ENCODE data around the gene NEK10.

The NEK10 gene

GRCh38 chr3:27085829-27086730 is 283.1 kb downstream of the NEK10 start:
- in situ Hi-C loops (cut with HindIII; ENCODE audit: low sequenced_read_pairs): no loop called here
- TF ChIP-seq, protein P1, sequence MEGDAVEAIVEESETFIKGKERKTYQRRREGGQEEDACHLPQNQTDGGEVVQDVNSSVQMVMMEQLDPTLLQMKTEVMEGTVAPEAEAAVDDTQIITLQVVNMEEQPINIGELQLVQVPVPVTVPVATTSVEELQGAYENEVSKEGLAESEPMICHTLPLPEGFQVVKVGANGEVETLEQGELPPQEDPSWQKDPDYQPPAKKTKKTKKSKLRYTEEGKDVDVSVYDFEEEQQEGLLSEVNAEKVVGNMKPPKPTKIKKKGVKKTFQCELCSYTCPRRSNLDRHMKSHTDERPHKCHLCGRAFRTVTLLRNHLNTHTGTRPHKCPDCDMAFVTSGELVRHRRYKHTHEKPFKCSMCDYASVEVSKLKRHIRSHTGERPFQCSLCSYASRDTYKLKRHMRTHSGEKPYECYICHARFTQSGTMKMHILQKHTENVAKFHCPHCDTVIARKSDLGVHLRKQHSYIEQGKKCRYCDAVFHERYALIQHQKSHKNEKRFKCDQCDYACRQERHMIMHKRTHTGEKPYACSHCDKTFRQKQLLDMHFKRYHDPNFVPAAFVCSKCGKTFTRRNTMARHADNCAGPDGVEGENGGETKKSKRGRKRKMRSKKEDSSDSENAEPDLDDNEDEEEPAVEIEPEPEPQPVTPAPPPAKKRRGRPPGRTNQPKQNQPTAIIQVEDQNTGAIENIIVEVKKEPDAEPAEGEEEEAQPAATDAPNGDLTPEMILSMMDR (IDR thresholded peaks at IDR 0.05; ENCODE audit: low read depth, low read length): no peak
- no peak for DNase-seq (ENCODE audit: low read depth, low spot score)
- no peak overlapping the region for H3K4me3 ChIP-seq (ENCODE audit: low read depth, low read length)

GRCh38 chr3:27081992-27082607 is 287.1 kb downstream of the NEK10 start:
- no peak for DNase-seq (ENCODE audit: low read depth, low spot score)
- in situ Hi-C loops (cut with HindIII; ENCODE audit: low sequenced_read_pairs): no loop called here
- TF ChIP-seq, protein P1 (IDR thresholded peaks at IDR 0.05; ENCODE audit: low read depth, low read length): no peak
- no peak overlapping the region for H3K4me3 ChIP-seq (ENCODE audit: low read depth, low read length)

- H3K4me3 ChIP-seq (ENCODE audit: low read depth, low read length): no peak overlapping the region
- TF ChIP-seq, protein P1 (IDR thresholded peaks at IDR 0.05; ENCODE audit: low read depth, low read length): no peak
- DNase-seq (ENCODE audit: low read depth, low spot score): no peak
- in situ Hi-C loops (cut with HindIII; ENCODE audit: low sequenced_read_pairs): no loop called here
These were observed 287.6 kb downstream of the NEK10 start for GRCh38 chr3:27081566-27081965.

DNA sequence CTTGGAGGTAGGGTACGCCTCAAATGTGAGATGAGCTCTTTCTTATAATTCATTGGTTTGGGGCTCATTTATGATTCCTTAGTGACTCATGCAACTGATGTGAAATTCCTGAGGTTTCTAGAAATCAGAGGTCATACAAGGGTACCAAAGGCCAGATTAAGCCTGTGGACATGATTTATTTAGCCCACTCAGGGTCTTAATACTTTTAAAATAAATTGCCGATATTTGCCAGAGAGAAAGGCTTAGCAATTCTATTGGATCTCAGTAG is 289.0 kb downstream of the NEK10 start:
- H3K4me3 ChIP-seq (ENCODE audit: low read depth, low read length): no peak overlapping the region
- no peak for DNase-seq (ENCODE audit: low read depth, low spot score)
- in situ Hi-C loops (cut with HindIII; ENCODE audit: low sequenced_read_pairs): no loop called here
- TF ChIP-seq, protein P1 (IDR thresholded peaks at IDR 0.05; ENCODE audit: low read depth, low read length): no peak

DNA sequence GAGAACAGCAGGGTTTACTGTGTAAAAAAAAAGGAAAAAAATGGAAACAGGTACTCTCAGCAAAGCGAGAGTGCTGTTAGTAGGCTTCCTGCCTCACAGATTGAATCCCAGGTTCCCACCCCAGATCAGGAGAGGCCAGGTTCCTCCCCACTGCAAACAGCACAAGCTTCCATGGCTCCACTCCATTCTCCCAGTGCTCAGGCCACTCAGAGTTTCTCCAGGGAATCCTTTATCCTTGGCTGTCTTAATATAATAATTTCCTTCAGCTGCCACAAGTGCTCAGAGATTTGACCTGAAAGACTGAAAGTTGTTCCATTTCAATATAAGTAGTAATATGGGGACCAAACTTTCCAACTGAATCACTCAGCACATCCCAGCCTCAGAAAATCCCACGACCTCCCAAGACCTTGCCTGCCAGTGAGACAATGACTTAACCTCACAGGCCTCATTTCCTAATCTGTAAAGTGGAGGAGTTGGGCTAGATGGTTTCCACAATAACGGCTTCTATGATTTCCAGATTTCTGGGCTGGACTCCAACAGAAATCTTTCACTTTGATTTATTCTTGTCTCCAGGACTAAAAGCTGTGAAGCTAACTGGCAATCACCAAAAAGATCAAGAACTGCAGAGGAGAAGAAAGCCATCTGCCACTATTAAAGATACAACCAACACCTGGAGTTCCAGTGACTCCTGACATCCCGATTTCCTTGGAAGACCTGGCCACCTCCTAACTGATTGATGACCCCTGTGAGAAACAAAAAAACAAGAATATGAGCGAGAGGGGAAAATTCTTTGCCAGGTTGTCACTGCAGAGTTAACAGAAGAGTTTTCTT is 289.5 kb downstream of the NEK10 start:
- H3K4me3 ChIP-seq (ENCODE audit: low read depth, low read length): no peak overlapping the region
- DNase-seq (ENCODE audit: low read depth, low spot score): no peak
- in situ Hi-C loops (cut with HindIII; ENCODE audit: low sequenced_read_pairs): no loop called here
- TF ChIP-seq, protein P1 (IDR thresholded peaks at IDR 0.05; ENCODE audit: low read depth, low read length): no peak

DNA sequence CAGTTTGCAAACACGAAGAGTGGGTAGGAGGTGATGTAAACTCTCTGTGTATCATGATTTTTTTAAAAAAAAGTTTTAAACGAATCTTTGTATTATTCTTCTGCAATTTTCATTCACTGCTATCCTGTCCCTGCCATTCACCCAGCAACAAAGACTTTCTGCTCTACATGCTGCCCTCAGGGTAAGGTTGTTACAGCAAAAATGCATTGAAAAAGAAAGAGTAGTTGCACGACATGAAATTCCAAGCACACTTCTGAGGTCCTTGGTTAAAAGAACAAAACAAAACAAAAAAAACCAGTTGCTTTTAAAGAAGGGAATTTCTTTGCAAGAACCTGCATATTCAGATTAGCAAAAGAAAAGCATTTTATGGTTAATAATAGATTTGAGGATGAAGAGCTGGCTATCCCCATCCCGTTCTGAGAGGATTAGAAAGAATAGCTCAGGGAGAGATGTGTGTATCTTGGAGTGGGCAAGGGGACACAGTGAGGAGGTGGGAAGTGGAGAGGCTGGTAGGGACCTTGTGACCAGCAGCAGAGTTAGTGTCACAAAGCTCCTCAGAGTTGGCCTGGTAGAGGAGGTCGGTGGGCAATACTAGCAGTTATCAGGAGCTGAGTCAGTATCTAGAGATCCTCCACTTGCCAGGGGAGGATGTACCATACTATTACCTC is 290.8 kb downstream of the NEK10 start:
- in situ Hi-C loops (cut with HindIII; ENCODE audit: low sequenced_read_pairs): no loop called here
- TF ChIP-seq, protein P1 (IDR thresholded peaks at IDR 0.05; ENCODE audit: low read depth, low read length): no peak
- no peak overlapping the region for H3K4me3 ChIP-seq (ENCODE audit: low read depth, low read length)
- no peak for DNase-seq (ENCODE audit: low read depth, low spot score)

Data from astrocyte of the spinal cord (primary cell).